Activated naive CD8-positive, alpha-beta T cell treated with anti-CD3 and anti-CD28 coated beads, Interleukin-2, amount 10 ng/mL, durations not matched to agents 7 days and 5 days (primary cell): ENCODE data around the gene SSC5D. TPM values are rescaled to one million over a fixed set of nuclear protein-coding genes. Genes with fewer than 3 reads are reported as not detected.

Experiments
- ATAC-seq: fragments of 150-1000 bp; cut with Tn5 transposase; one replicate; pipeline ENCODE4 v1.10.0; 2021; ENCODE audit warnings: low read depth, moderate library complexity
- POLR2A ChIA-PET: fragments of 350-600 bp; sonication (Branson Sonifier 250); formaldehyde crosslinking; loops from one replicate; lab custom pipeline; 2021; ENCODE audit warnings: antibody characterized with exemption; lab: Charles Lee
- DNase-seq: peaks from one replicate; pipeline ENCODE4 v3.0.0; 2021
- H3K27ac Mint-ChIP-seq: one replicate; pipeline ENCODE4 v1.8.0; 2022; ENCODE audit warnings: mild to moderate bottlenecking, mixed read lengths
- H3K27me3 Mint-ChIP-seq: one replicate; pipeline ENCODE4 v1.8.0; 2022; ENCODE audit warnings: mild to moderate bottlenecking, moderate library complexity, mixed read lengths
- H3K36me3 Mint-ChIP-seq: one replicate; pipeline ENCODE4 v1.8.0; 2021; ENCODE audit warnings: mild to moderate bottlenecking, mixed read lengths
- H3K4me1 Mint-ChIP-seq: one replicate; pipeline ENCODE4 v1.8.0; 2021; ENCODE audit warnings: mixed read lengths
- H3K4me3 Mint-ChIP-seq: one replicate; pipeline ENCODE4 v1.8.0; 2022; ENCODE audit warnings: mild to moderate bottlenecking, moderate library complexity, mixed read lengths
- H3K9me3 Mint-ChIP-seq: one replicate; pipeline ENCODE4 v1.8.0; 2021; ENCODE audit warnings: mixed read lengths
- total RNA-seq, 2 experiments: library from RNA; stranded (reverse); gene quantifications; one replicate each; pipeline ENCODE4 v1.2.3, GENCODE V29; 2021

SSC5D gene
- total RNA-seq, 2 experiments from 2014 or later: 0.86 to 1.1 TPM

DNA sequence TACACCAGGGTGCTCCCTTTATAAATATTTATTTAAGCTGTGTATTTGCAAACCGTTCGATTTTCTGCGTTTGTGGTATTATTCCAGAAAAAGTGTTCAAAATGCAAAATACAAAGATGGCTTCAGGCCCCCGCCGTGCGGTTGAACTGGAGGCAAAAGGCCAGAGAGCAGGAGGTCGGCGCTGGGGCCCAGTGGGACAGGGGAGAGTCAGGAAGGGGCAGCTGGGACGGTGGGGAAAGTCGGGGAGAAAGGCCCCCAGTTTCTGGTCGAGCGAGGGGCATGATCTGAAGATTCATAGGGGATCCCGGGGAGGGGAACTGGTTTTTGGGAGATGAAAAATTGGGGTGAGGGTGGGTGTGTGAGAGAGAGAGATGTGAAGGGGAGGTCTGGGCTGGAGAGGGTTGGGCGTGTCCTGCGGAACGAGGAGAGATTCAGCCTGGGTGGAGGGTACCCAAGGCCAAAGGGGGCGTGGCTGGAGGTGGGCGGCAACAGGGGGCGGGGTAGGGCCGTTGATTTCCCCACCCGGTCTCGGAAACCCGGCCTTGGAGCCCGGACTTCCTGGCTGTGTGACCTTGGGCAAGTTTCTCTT is 27.5 kb upstream of the SSC5D start:
- no peak for ATAC-seq
- Mint-ChIP-seq H3K27ac (peak overlapping the region; percentile 95), H3K4me1 (peaks cover 15% of the 10 kb centered on the region), H3K9me3 (no peaks in the 10 kb centered on the region), H3K4me3 (peak overlapping the region; percentile 94), H3K36me3 (no peaks in the 10 kb centered on the region), H3K27me3 (peaks cover 2% of the 10 kb centered on the region)
- no peak for DNase-seq
- POLR2A ChIA-PET: no interaction called here

DNA sequence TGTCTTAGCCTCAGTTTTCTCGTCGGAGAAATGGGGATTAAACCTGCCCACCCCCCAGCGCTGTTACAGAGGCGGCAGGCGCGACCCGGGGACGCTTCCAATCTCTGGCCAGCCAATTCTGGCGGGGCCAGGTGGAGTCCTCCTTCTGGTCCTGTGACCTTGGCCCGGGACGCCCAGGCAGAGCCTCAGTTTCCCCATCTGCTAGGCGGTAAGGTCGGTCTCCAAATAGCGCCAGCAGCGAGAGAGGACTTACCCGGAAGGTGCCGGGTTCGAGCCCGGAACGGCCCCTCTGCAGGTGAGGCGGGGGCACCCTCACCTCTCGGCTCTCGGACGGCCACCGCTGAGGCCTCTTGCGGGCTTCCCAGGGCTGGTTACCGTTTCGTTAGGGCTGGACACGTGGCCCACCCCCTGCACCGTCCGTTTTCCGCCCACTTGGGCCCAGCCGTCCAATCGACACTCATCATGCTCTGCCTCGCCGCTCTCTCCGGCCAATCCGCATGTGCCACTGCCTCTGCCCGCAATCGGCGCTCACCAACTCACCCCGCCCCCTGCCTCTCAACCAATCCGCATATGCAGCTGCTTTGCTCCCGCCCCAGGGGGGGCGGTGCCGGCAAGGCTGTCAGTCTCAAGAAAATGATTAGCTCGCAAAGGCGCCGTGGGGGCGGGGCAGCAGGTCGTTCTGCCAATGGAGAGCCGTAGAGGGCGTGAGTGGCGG is 26.8 kb upstream of the SSC5D start, which contains the start of gene ISOC2:
TSS of gene ISOC2 (minus strand) at position 384 of the 715 bp plus-strand sequence. CDS start 5,156 bp downstream, outside the sequence.
- peaks cover 4% of the 10 kb centered on the region for H3K27me3 Mint-ChIP-seq
- peak within 1 kb of the TSS; percentile 95 for H3K27ac Mint-ChIP-seq
- ATAC-seq (peak; percentile 98), DNase-seq (peak; percentile 100)
- no peaks in the 10 kb centered on the region for H3K9me3 Mint-ChIP-seq
- peak within 1 kb of the TSS; percentile 94 for H3K4me3 Mint-ChIP-seq
- POLR2A ChIA-PET: interaction anchor here (0.6 to 1.2 kb wide), 12 partner anchors 15 to 207 kb away, joined by 3 to 18 read pairs (median 4); partner anchors contain the start of genes FIZ1, KMT5C, TMEM238 and U2AF2
- no peaks in the 10 kb centered on the region for H3K36me3 Mint-ChIP-seq
- peaks cover 15% of the 10 kb centered on the region for H3K4me1 Mint-ChIP-seq

DNA sequence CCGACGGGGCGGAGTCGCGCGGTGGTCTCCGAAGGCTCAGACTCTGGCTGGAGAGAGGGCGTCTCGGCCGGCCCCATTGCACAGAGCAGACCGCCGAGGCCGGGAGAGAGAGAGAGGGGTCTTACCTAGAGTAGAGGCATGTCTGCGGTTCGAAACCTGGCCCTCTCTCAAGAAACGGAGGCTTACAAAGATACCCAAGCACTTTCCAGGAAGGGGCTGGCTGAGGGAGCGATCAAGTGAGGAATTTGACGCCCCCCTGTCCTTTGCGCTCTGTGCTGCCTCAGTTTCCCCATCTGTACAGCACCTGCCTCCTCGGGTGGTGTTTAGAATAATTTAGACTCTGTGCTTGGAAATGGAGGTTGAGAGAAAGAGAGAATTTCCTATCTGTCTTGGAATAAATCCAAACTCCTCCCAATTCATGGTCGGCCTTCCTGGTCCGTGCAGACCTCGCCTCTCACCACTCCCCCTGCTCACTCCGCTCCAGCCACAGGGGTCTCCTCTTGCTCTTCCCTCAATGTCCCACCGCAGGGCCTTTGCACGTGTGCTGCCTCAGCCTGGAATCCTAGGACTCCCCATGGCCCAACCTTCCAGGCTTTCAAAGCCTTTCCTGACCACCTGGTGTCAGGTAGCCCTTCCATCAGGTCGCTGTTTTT is 26.1 kb upstream of the SSC5D start:
- Mint-ChIP-seq H3K36me3 (no peaks in the 10 kb centered on the region), H3K4me3 (peak overlapping the region; percentile 94), H3K27ac (peak overlapping the region; percentile 95), H3K9me3 (no peaks in the 10 kb centered on the region), H3K4me1 (peaks cover 15% of the 10 kb centered on the region), H3K27me3 (peaks cover 4% of the 10 kb centered on the region)
- POLR2A ChIA-PET: interaction anchor here (0.6 to 1.2 kb wide), 12 partner anchors 14 to 208 kb away, joined by 3 to 18 read pairs (median 4); partner anchors contain the start of genes FIZ1, KMT5C, TMEM238 and U2AF2
- DNase-seq: peak; percentile 37
- ATAC-seq: no peak

DNA sequence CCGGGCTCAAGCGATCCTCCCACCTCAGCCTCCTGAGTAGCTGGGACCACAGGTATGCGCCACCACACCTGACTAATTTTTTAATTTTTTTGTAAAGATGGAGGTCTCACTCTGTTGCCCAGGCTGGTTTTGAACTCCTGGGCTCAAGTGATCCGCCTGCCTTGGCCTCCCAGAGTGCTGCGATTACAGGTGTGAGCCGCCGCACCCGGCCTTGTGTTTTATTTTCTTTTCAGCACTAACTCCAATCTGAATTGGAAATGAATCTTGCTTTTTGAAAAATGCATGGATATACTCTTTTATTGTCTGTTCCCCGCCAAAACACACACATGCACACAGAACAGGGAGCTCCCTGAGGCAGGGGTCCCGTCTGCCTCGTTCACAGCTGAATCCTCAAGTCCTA is 25.5 kb upstream of the SSC5D start:
- Mint-ChIP-seq H3K4me1 (peaks cover 15% of the 10 kb centered on the region), H3K27me3 (peaks cover 4% of the 10 kb centered on the region), H3K9me3 (no peaks in the 10 kb centered on the region), H3K27ac (peak overlapping the region; percentile 33), H3K36me3 (no peaks in the 10 kb centered on the region), H3K4me3 (peak overlapping the region; percentile 94)
- ATAC-seq: no peak
- POLR2A ChIA-PET: interaction anchor here (1.2 kb wide), 1 partner anchor 24 kb away, joined by 3 read pairs; no protein-coding TSS in a partner anchor
- DNase-seq: no peak

DNA sequence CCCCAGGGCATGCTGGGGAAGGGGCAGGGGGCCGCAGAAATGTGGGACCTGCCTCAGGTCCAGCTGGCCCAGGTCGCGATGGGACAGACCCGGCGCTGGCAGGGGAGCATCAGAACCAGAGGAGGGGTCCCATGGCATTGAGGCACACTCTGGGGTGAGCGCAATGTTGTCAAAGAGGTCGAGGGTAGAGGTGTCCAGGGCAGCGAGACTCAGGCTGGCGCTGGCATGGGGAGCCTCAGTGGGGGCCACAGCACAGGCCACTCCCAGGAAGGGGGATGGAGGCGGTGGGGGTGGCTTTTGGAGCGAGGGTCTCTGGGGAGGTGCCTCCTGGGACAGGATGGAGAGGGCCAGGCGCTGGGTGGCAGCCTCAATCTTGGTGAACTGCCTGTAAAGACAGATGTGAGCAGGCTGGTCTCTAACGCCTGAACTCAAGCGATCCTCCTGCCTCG is 24.6 kb upstream of the SSC5D start:
- Mint-ChIP-seq H3K27ac (no peak overlapping the region), H3K4me1 (peaks cover 16% of the 10 kb centered on the region), H3K9me3 (no peaks in the 10 kb centered on the region), H3K4me3 (no peak overlapping the region), H3K27me3 (peaks cover 4% of the 10 kb centered on the region), H3K36me3 (no peaks in the 10 kb centered on the region)
- no peak for DNase-seq
- ATAC-seq: no peak
- POLR2A ChIA-PET: no interaction called here

DNA sequence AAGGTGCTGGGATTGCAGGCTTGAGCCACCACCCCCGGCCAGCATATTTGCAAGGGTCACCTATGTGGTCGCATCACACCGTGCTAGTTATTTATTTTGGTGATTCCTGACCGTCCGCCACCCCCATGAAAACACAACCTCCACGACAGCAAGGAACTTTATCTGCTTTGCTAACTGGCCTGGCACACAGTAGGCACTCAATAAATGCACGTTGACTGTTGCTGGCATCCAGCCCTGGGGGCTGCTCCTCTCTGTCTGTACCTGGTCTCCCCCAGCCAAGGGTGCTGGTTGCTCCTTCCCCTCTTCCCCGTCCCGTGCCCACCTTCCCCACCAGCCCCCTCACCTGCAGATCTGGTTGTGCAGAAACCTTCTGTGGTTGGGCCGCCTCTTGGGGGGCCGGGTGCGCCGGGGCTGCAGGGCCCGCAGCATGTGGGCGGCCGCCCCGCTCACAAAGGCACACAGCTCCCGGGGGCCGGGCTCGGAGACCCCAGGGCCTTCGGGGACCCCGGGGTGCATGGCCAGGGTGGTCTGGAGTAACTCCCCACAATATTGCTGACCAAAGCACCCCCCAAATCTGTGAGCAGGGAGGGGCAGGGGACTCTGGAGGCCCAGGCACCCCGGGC is 24.1 kb upstream of the SSC5D start:
- H3K9me3 Mint-ChIP-seq: no peaks in the 10 kb centered on the region
- no peaks in the 10 kb centered on the region for H3K36me3 Mint-ChIP-seq
- H3K4me3 Mint-ChIP-seq: no peak overlapping the region
- DNase-seq (peak; percentile 24), ATAC-seq (no peak)
- H3K27me3 Mint-ChIP-seq: peaks cover 4% of the 10 kb centered on the region
- POLR2A ChIA-PET: no interaction called here
- H3K27ac Mint-ChIP-seq: no peak overlapping the region
- peaks cover 16% of the 10 kb centered on the region for H3K4me1 Mint-ChIP-seq

DNA sequence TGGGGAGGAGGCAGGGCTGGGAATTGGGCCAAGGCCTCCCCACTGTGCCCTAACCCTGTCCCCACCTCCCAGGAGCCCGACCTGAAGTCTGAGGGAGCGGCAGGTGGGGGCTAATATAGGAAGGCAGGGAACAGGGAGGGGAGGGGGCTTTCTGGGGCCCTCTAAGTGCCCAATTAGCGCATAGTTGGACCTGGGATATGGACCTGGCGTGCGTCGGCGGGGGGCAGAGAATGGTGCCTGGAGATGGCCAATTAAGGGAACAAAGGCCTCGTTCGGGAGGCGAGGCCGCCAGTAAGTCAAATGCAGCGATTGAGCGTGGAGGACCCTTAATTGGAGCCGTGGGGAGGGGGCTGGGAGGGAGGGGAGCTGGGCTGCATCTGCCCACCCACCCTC is 23.6 kb upstream of the SSC5D start, which contains the start of gene C19orf85:
TSS of gene C19orf85 (minus strand) at position 90 of the 393 bp plus-strand sequence. CDS start 197 bp downstream, outside the sequence.
- DNase-seq: no peak
- H3K27me3 Mint-ChIP-seq: peaks cover 4% of the 10 kb centered on the region
- ATAC-seq: no peak
- H3K4me1 Mint-ChIP-seq: peaks cover 16% of the 10 kb centered on the region
- no peak within 1 kb of the TSS for H3K27ac Mint-ChIP-seq
- H3K9me3 Mint-ChIP-seq: no peaks in the 10 kb centered on the region
- H3K36me3 Mint-ChIP-seq: no peaks in the 10 kb centered on the region
- POLR2A ChIA-PET: no interaction called here
- H3K4me3 Mint-ChIP-seq: no peak within 1 kb of the TSS

DNA sequence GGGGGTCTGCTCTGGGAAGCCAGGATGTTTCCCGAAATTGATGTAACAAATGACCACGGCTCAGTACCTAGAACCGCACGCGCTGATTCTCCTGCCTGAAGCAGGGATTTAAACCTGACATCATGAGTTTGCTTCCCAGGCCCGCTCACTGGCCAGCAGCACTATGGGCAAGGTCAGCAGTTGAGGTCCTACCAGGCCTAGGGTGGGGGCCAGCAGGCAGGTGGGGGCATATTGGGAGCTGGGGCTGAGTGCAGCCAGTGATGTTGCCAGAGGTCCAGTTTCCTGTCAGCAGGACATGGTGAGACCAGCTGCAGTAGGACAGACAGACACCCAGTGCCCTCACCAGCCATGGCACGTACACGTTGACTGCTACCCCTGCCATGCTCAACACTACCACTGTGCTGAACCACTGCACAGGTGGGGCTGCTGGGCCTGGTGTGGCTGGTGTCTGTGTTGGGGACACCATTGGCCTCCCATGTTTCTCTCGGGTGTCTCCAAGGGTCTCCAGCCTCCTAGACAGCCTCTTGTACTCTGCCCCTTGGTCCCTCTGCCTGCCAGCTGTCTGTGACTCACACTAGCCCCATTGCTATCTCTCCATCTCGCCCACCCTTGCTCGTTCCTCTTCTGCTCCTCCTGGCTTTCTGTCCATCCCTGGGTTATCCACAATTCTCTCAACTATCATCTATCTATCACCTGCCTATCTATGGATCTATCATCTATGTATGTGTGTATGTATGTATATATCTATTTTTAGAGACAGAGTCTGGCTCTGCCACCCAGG is 22.6 kb upstream of the SSC5D start:
- DNase-seq (no peak), ATAC-seq (no peak)
- Mint-ChIP-seq H3K27me3 (peaks cover 4% of the 10 kb centered on the region), H3K9me3 (no peaks in the 10 kb centered on the region), H3K4me1 (peaks cover 16% of the 10 kb centered on the region), H3K36me3 (no peaks in the 10 kb centered on the region), H3K27ac (no peak overlapping the region), H3K4me3 (no peak overlapping the region)
- POLR2A ChIA-PET: no interaction called here

DNA sequence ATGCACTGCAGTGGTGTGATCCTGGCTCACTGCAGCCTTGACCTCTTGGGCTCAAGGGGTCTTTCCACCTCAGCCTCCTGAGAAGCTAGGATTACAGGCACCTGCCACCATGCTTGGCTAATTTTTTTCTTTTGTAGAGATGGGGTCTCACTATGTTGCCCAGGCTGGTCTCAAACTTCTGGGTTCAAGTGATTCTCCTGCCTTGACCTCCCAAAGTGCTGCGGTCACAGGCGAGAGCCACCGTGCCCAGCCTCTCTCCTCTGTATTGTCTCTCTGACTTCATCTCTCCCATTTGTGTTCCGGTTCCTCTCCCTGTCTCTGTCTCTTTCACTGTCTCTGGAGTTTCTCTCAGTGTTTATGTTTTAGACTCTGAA is 22.0 kb upstream of the SSC5D start:
- no peaks in the 10 kb centered on the region for H3K36me3 Mint-ChIP-seq
- POLR2A ChIA-PET: interaction anchor here (0.6 kb wide), 1 partner anchor 37 kb away, joined by 3 read pairs; no protein-coding TSS in a partner anchor

DNA sequence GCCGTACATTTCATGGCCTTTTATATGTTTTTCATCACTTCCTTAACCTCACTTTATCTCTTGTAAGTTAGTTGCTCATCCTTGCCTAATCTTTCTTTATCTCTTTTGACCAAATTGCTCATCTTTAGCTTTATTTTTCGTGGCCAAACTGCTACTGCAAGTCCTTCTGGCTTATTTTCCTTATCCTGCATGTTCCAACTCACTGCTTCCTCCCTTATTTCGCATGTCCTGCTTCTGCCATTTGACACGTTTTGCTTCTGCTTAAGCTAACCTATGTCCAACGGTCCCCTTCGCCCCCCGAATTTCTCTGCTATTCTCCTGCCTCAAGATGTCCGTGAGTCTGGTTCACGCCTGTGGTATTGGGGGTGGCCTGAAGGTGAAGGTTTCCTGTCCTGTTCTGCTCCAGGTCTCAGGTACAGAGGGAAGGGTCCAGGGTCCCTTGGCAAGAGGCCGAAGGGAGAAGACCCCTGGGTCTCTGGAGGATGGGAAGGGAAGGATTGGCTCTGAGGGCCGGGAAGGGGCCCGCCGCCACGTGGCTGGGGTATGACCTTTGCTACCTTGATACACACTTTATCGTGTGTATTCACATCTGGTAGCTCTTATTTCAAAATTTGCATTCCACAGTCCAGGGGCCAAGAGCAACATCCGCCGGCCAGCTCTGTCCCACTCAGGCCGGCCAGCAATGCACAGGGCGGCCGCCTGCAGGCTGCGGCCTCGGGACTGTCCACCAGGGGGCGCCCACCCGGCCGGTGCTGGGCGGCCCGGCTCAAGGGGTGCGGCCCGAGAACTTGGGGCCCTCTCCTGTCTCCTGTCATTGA is 20.8 kb upstream of the SSC5D start:
- POLR2A ChIA-PET: interaction anchor here (1.1 to 1.2 kb wide), 2 partner anchors 9 to 36 kb away, joined by 4 read pairs; partner anchors contain the start of gene ZNF628
- Mint-ChIP-seq H3K27me3 (peaks cover 4% of the 10 kb centered on the region), H3K9me3 (no peaks in the 10 kb centered on the region), H3K27ac (no peak overlapping the region), H3K4me3 (no peak overlapping the region), H3K36me3 (no peaks in the 10 kb centered on the region), H3K4me1 (peaks cover 6% of the 10 kb centered on the region)
- peak; percentile 87 for DNase-seq
- peak; percentile 91 for ATAC-seq

More for the DNA sequence above, 22.0 kb upstream of the SSC5D start:
- Mint-ChIP-seq H3K4me3 (no peak overlapping the region), H3K27ac (no peak overlapping the region), H3K27me3 (peaks cover 4% of the 10 kb centered on the region), H3K9me3 (no peaks in the 10 kb centered on the region), H3K4me1 (peaks cover 12% of the 10 kb centered on the region)
- ATAC-seq (no peak), DNase-seq (no peak)

DNA sequence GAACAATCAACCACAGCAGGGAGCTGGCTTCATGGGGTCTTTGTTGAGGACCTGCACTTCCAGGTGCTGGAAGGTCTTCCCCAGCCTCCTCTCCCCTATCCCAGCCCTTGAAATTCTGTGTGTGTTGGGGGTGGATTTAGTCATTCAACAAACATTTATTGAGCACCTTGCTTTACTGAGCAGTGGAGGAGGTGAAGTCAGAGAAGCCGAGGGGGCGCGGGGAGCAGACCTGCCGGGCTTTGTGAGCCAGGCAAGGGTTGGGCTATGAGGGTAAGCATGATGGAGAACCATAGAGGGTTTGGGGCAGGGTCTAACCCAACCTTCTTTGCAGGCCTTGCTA is 20.2 kb upstream of the SSC5D start:
- no peak overlapping the region for H3K4me3 Mint-ChIP-seq
- POLR2A ChIA-PET: interaction anchor here (1.2 kb wide), 1 partner anchor 36 kb away, joined by 4 read pairs; no protein-coding TSS in a partner anchor
- ATAC-seq (no peak), DNase-seq (no peak)
- H3K27ac Mint-ChIP-seq: no peak overlapping the region
- no peaks in the 10 kb centered on the region for H3K9me3 Mint-ChIP-seq
- H3K4me1 Mint-ChIP-seq: peaks cover 3% of the 10 kb centered on the region
- H3K36me3 Mint-ChIP-seq: no peaks in the 10 kb centered on the region
- peaks cover 3% of the 10 kb centered on the region for H3K27me3 Mint-ChIP-seq

DNA sequence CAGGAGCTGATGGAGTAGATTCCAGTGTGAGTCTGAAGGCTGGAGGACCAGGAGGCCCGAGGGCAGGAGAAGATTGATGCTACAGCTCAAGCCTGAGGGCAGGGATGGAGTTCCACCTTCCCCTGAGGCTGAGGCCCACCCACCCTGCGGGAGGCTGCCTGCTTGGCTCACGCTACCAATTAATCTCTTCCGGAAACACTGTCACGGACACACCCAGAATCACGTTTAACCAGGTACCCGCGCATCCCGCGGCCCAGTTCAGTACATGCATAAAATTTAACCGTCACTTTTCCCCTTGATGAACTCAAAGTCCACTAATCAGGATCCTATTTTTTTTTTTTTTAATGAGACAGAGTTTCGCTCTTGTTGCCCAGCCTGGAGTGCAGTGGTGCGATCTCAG is 17.0 kb upstream of the SSC5D start:
- no peak overlapping the region for H3K4me3 Mint-ChIP-seq
- POLR2A ChIA-PET: no interaction called here
- DNase-seq (no peak), ATAC-seq (no peak)
- H3K36me3 Mint-ChIP-seq: no peaks in the 10 kb centered on the region
- no peak overlapping the region for H3K27ac Mint-ChIP-seq
- H3K27me3 Mint-ChIP-seq: no peaks in the 10 kb centered on the region
- no peaks in the 10 kb centered on the region for H3K9me3 Mint-ChIP-seq
- H3K4me1 Mint-ChIP-seq: peaks cover 5% of the 10 kb centered on the region
